ENCODE results near the gene ETS1. TPM values are rescaled to one million over a fixed set of nuclear protein-coding genes. Genes with fewer than 3 reads are reported as not detected.

ETS1 gene
- total RNA-seq, 2 donors from 2014 or later, result 34.3 to 36.4 TPM

GRCh38 chr11:128615076-128615475 is 27.7 kb upstream of the ETS1 start:
- no peaks in the 10 kb centered on the region for H3K9me3 ChIP-seq (ENCODE audit: control insufficient read depth, low read length)
- no peaks in the 10 kb centered on the region for H3K4me1 ChIP-seq (ENCODE audit: control insufficient read depth, insufficient read depth, low read length)
- no peak for TF ChIP-seq CTCF (conservative IDR thresholded peaks at IDR 0.05)
- WGBS, 2 experiments (ENCODE audit: insufficient coverage in 1 of 2, insufficient read length in 1 of 2), result 79 to 87% methylated on average over 9 to 11 of the region's 11 CpGs
- Mint-ChIP-seq H3K27ac (no peak overlapping the region), H3K4me3 (no peak overlapping the region), H3K27me3 (ENCODE audit: insufficient read depth) (peaks cover 73% of the 10 kb centered on the region), H3K4me1 (peaks cover 14% of the 10 kb centered on the region), H3K9me3 (no peaks in the 10 kb centered on the region), H3K36me3 (ENCODE audit: low read depth) (no peaks in the 10 kb centered on the region)
- peak; percentile 62 for DNase-seq
- peaks cover 47% of the 10 kb centered on the region for H3K27me3 ChIP-seq (ENCODE audit: control insufficient read depth, insufficient read depth, low read length, poor library complexity, severe bottlenecking)
- H3K4me3 ChIP-seq (ENCODE audit: low read length), result no peak overlapping the region
- H3K27ac ChIP-seq (ENCODE audit: low read depth, low read length), result no peak overlapping the region
- no peak overlapping the region for H3K9ac ChIP-seq (ENCODE audit: extremely low read depth, low read length, poor library complexity, severe bottlenecking)
- H3K36me3 ChIP-seq (ENCODE audit: control insufficient read depth, insufficient read depth, low read length), result no peaks in the 10 kb centered on the region

- no peak overlapping the region for H3K9ac ChIP-seq (ENCODE audit: extremely low read depth, low read length, poor library complexity, severe bottlenecking)
- H3K4me1 Mint-ChIP-seq, result peaks cover 17% of the 10 kb centered on the region
- H3K27ac Mint-ChIP-seq, result no peak overlapping the region
- no peaks in the 10 kb centered on the region for H3K36me3 ChIP-seq (ENCODE audit: control insufficient read depth, insufficient read depth, low read length)
- H3K27me3 Mint-ChIP-seq (ENCODE audit: insufficient read depth), result peaks cover 62% of the 10 kb centered on the region
- WGBS, 2 experiments (ENCODE audit: insufficient coverage in 1 of 2, insufficient read length in 1 of 2), result 90 to 91% methylated on average over 4 to 6 of the region's 6 CpGs
- peaks cover 36% of the 10 kb centered on the region for H3K27me3 ChIP-seq (ENCODE audit: control insufficient read depth, insufficient read depth, low read length, poor library complexity, severe bottlenecking)
- no peak overlapping the region for H3K27ac ChIP-seq (ENCODE audit: low read depth, low read length)
- DNase-seq, result no peak
- no peaks in the 10 kb centered on the region for H3K4me1 ChIP-seq (ENCODE audit: control insufficient read depth, insufficient read depth, low read length)
- H3K9me3 Mint-ChIP-seq, result no peaks in the 10 kb centered on the region
- no peaks in the 10 kb centered on the region for H3K9me3 ChIP-seq (ENCODE audit: control insufficient read depth, low read length)
- no peak for TF ChIP-seq CTCF (conservative IDR thresholded peaks at IDR 0.05)
- H3K4me3 ChIP-seq (ENCODE audit: low read length), result no peak overlapping the region
- H3K36me3 Mint-ChIP-seq (ENCODE audit: low read depth), result no peaks in the 10 kb centered on the region
- no peak overlapping the region for H3K4me3 Mint-ChIP-seq
Measured at GRCh38 chr11:128614026-128614425, 26.7 kb upstream of the ETS1 start.

- H3K27ac ChIP-seq (ENCODE audit: low read depth, low read length), result no peak overlapping the region
- no peak overlapping the region for H3K4me3 ChIP-seq (ENCODE audit: low read length)
- H3K9ac ChIP-seq (ENCODE audit: extremely low read depth, low read length, poor library complexity, severe bottlenecking), result no peak overlapping the region
- Mint-ChIP-seq H3K9me3 (no peaks in the 10 kb centered on the region), H3K4me3 (no peak overlapping the region), H3K27ac (no peak overlapping the region), H3K4me1 (peaks cover 17% of the 10 kb centered on the region), H3K36me3 (ENCODE audit: low read depth) (no peaks in the 10 kb centered on the region), H3K27me3 (ENCODE audit: insufficient read depth) (peaks cover 60% of the 10 kb centered on the region)
- WGBS, 2 experiments (ENCODE audit: insufficient coverage in 1 of 2, insufficient read length in 1 of 2), result 90% methylated on average over 3 to 8 of the region's 8 CpGs
- DNase-seq, result peak; percentile 33
- no peaks in the 10 kb centered on the region for H3K9me3 ChIP-seq (ENCODE audit: control insufficient read depth, low read length)
- H3K36me3 ChIP-seq (ENCODE audit: control insufficient read depth, insufficient read depth, low read length), result no peaks in the 10 kb centered on the region
- H3K27me3 ChIP-seq (ENCODE audit: control insufficient read depth, insufficient read depth, low read length, poor library complexity, severe bottlenecking), result peaks cover 34% of the 10 kb centered on the region
- TF ChIP-seq CTCF (conservative IDR thresholded peaks at IDR 0.05), result no peak
- H3K4me1 ChIP-seq (ENCODE audit: control insufficient read depth, insufficient read depth, low read length), result no peaks in the 10 kb centered on the region
Measured at GRCh38 chr11:128613300-128613995, 26.1 kb upstream of the ETS1 start.
